ENCODE measurements around the gene TMEM69.
"Not testable (repeated sequence)": the region's sequence is repeated elsewhere in the genome, so short reads cannot be mapped to it uniquely, and the experiment has no call there.

The TMEM69 gene

GRCh38 chr1:45687754-45688740 is at the start of gene TMEM69:
TMEM69 (plus strand) TSS chr1:45688181; CDS start chr1:45691069, 2,888 bp downstream.
- peak; percentile 35 to 57 (median 53) for DNase-seq (ENCODE audit: low read depth in 3 of 3, low spot score in 1 of 3)

GRCh38 chr1:45640293-45640692 is 47.7 kb upstream of the TMEM69 start:
- DNase-seq (ENCODE audit: low read depth in 3 of 3, low spot score in 1 of 3) = no peak

GRCh38 chr1:45643321-45643720 is 44.7 kb upstream of the TMEM69 start:
- no peak for DNase-seq (ENCODE audit: low read depth in 3 of 3, low spot score in 1 of 3)

GRCh38 chr1:45643978-45644377 is 44.0 kb upstream of the TMEM69 start:
- no peak for DNase-seq (ENCODE audit: low read depth in 3 of 3, low spot score in 1 of 3)

- no peak for DNase-seq (ENCODE audit: low read depth in 3 of 3, low spot score in 1 of 3)
These were observed 43.3 kb upstream of the TMEM69 start for GRCh38 chr1:45644661-45645060.

- DNase-seq (ENCODE audit: low read depth in 3 of 3, low spot score in 1 of 3) = no peak
These were observed 40.5 kb upstream of the TMEM69 start for GRCh38 chr1:45647248-45648021.

GRCh38 chr1:45654540-45655280 is 33.3 kb upstream of the TMEM69 start:
- DNase-seq (ENCODE audit: low read depth in 3 of 3, low spot score in 1 of 3) = no peak

GRCh38 chr1:45656573-45657226 is 31.3 kb upstream of the TMEM69 start:
- DNase-seq (ENCODE audit: low read depth in 3 of 3, low spot score in 1 of 3) = no peak

GRCh38 chr1:45658171-45658570 is 29.8 kb upstream of the TMEM69 start:
- DNase-seq (ENCODE audit: low read depth in 3 of 3, low spot score in 1 of 3) = no peak

GRCh38 chr1:45659222-45659621 is 28.8 kb upstream of the TMEM69 start:
- no peak for DNase-seq (ENCODE audit: low read depth in 3 of 3, low spot score in 1 of 3)

- no peak for DNase-seq (ENCODE audit: low read depth in 3 of 3, low spot score in 1 of 3)
These were observed 27.6 kb upstream of the TMEM69 start for GRCh38 chr1:45660336-45660735.

- no peak for DNase-seq (ENCODE audit: low read depth in 3 of 3, low spot score in 1 of 3)
These were observed 21.1 kb upstream of the TMEM69 start for GRCh38 chr1:45666836-45667235.

- no peak for DNase-seq (ENCODE audit: low read depth in 3 of 3, low spot score in 1 of 3)
These were observed 20.5 kb upstream of the TMEM69 start for GRCh38 chr1:45667321-45668111.

GRCh38 chr1:45668526-45668925 is 19.5 kb upstream of the TMEM69 start:
- DNase-seq (ENCODE audit: low read depth in 3 of 3, low spot score in 1 of 3) = no peak

GRCh38 chr1:45669379-45669778 is 18.6 kb upstream of the TMEM69 start:
- no peak for DNase-seq (ENCODE audit: low read depth in 3 of 3, low spot score in 1 of 3)

GRCh38 chr1:45669859-45670655 is 17.9 kb upstream of the TMEM69 start:
- DNase-seq (ENCODE audit: low read depth in 3 of 3, low spot score in 1 of 3) = no peak

GRCh38 chr1:45673956-45674355 is 14.0 kb upstream of the TMEM69 start:
- DNase-seq (ENCODE audit: low read depth in 3 of 3, low spot score in 1 of 3) = no peak

GRCh38 chr1:45674478-45674877 is 13.5 kb upstream of the TMEM69 start:
- DNase-seq (ENCODE audit: low read depth in 3 of 3, low spot score in 1 of 3) = no peak

GRCh38 chr1:45676553-45676952 is 11.4 kb upstream of the TMEM69 start:
- not testable (repeated sequence) for DNase-seq (ENCODE audit: low read depth in 3 of 3, low spot score in 1 of 3)

Data from stimulated activated CD4-positive, alpha-beta T cell treated with anti-CD3 and anti-CD28 coated beads, TNF-alpha, amount 100 ng/mL, for 1 hour (primary cell).